GM21528 (cell line): Measurements from ENCODE around the gene PRTFDC1.
"Not testable (repeated sequence)": the region's sequence is repeated elsewhere in the genome, so short reads cannot be mapped to it uniquely, and the experiment has no call there.

Source experiments
- ATAC-seq: cut with Tn5 transposase; IDR thresholded peaks from one replicate; pipeline ENCODE4 v1.9.1; 2021; ENCODE audit warnings: mild to moderate bottlenecking, moderate library complexity; ENCODE audit not compliant: unreplicated experiment, low FRiP score

Gene PRTFDC1

GRCh38 chr10:24935504-24936292 lies 16.7 kb downstream of the PRTFDC1 start:
- ATAC-seq: no peak

- no peak for ATAC-seq
Observed at GRCh38 chr10:24931236-24931635, 21.2 kb downstream of the PRTFDC1 start.

- no peak for ATAC-seq
Observed at GRCh38 chr10:24930427-24930826, 22.0 kb downstream of the PRTFDC1 start.

DNA sequence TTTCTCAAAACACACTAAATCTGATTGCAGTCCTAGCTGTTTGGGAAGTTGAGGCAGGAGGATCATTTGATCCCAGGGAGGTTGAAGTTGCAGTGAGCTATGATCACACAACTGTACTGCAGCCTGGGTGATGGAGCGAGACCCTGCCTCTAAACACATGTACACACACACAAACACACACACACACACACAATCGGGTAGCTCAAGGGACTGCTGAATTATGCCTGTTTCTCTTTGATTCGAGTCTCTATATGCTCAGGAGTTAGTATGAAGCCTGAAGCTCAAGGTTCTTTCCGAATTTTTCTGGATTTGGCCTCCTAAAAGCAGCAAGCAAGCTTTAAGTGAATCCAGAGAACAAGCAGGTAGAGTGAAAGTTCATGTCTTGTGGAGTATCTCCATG lies 22.5 kb downstream of the PRTFDC1 start:
- no peak for ATAC-seq

- ATAC-seq: no peak
Observed at GRCh38 chr10:24929056-24929544, 23.3 kb downstream of the PRTFDC1 start.

DNA sequence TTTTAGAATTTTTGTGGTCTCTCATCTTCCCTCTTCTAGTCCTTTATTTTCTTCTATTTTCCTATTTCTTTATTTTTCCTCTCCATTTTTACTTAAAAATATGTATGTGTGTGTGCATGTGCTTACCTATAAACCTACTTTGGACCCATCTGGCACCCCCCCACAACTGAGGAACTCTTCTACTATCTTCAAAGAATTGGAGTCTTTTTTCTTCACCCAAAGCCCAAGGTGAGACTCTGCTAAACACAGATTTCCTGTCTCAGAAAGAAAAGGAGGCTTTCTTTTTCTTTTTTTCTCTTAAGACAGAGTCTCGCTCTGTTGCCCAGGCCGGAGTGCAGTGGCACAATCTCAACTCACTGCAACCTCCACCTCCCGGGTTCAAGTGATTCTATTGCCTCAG lies 24.2 kb downstream of the PRTFDC1 start:
- no peak for ATAC-seq

GRCh38 chr10:24926557-24926956 lies 25.8 kb downstream of the PRTFDC1 start:
- no peak for ATAC-seq

- ATAC-seq: no peak
Observed at GRCh38 chr10:24925799-24926198, 26.6 kb downstream of the PRTFDC1 start.

GRCh38 chr10:24924483-24924882 lies 27.9 kb downstream of the PRTFDC1 start:
- not testable (repeated sequence) for ATAC-seq

DNA sequence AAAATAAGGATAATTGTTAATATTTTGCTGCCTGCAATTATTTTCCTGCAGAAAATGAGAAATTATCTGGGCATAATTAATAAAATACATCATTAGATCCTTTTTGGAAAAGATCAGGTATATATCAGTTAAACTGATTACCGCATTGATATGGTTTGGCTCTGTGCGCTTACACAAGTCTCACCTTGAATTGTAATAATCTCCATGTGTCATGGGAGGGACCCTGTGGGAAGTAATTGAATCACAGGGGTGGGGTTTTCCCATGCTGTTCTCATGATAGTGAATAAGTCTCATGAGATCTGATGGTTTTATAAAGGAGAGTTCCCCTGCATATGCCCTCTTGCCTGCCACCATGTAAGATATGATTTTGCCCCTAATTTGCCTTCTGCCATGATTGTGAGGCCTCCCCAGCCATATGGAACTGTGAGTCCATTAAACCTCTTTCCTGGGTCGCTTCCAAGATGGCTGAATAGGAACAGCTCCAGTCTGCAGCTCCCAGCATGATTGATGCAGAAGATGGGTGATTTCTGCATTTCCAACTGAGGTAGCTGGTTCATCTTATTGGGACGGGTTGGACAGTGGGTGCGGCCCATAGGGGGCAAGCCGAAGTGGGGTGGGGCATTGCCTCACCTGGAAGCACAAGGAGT lies 30.1 kb downstream of the PRTFDC1 start:
- not testable (repeated sequence) for ATAC-seq

- peak; percentile 81 for ATAC-seq
Observed at GRCh38 chr10:24920907-24921881, 31.2 kb downstream of the PRTFDC1 start.

GRCh38 chr10:24920192-24920591 lies 32.2 kb downstream of the PRTFDC1 start:
- ATAC-seq: not testable (repeated sequence)

DNA sequence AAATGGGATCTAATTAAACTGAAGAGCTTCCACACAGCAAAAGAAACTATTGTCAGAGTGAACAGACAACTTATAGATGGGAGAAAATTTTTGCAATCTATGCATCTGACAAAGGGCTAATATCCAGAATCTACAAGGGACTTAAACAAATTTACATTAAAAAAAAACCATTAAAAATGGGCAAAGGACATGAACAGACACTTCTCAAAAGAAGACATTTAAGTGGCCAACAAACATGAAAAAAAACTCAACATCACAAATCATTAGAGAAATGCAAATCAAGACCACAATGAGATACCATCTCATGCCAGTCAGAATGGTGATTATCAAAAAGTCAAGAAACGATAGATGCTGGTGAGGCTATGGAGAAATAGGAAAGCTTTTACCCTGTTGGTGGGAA lies 32.8 kb downstream of the PRTFDC1 start:
- ATAC-seq: not testable (repeated sequence)

DNA sequence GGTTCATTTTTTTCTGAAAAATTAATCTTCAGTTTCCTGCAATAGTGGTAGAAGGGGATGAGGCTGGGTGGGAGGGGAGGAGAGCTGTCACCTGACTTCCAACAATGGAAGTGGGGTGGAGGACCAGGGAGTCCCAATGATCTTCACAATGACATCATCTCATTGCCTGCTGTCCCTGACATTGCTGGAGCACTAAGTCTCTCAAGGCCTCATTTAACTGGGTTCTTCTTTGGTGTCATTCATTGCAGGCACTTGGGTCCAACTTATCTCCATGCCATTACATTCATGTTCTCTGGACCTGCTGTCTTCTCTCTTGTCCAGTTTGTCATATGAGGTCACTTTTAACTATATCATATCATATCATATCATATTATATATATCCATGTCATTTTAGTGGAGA lies 34.4 kb downstream of the PRTFDC1 start:
- no peak for ATAC-seq

DNA sequence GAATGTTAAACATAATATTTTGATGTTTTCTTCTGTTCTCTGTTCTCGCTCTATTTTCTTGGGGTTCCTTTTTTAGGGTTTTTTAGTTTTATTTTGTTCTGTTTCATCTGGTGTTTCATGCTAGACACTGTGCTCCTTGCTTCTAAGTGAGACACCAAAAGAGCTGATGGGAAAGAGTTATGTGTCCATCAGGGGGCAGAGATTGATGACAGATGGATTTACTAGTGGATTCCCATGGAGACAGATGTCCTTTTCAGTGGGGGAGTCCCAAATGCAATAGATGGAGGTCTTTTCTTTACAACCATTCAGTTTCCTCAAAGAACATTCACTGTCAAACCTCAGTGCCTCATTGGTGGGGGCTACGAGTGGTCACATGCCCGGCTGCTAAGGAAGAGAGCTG lies 34.9 kb downstream of the PRTFDC1 start:
- ATAC-seq: no peak

GRCh38 chr10:24916365-24916764 lies 36.0 kb downstream of the PRTFDC1 start:
- no peak for ATAC-seq

GRCh38 chr10:24915304-24915703 lies 37.1 kb downstream of the PRTFDC1 start:
- no peak for ATAC-seq

DNA sequence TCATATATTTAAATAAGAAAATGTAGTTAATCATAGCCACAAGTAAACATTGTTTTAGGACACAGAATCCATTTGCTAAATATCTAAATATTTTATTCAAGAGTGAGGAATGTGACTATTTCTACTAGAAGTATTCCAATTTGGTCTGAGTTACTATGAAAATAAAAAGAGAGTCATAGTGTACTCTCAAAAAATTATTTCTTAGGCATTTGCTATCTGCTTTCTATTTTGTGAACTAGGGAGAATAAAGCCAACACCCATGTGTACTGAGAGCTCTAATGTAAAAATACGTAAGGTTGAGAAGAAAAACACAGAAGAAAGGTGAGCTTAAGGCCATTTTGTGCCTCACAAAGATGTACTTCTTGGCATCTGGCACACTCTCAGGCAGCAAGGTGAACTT lies 38.3 kb downstream of the PRTFDC1 start:
- no peak for ATAC-seq

GRCh38 chr10:24912215-24912614 lies 40.2 kb downstream of the PRTFDC1 start:
- ATAC-seq: no peak

GRCh38 chr10:24911029-24911428 lies 41.4 kb downstream of the PRTFDC1 start:
- ATAC-seq: no peak

DNA sequence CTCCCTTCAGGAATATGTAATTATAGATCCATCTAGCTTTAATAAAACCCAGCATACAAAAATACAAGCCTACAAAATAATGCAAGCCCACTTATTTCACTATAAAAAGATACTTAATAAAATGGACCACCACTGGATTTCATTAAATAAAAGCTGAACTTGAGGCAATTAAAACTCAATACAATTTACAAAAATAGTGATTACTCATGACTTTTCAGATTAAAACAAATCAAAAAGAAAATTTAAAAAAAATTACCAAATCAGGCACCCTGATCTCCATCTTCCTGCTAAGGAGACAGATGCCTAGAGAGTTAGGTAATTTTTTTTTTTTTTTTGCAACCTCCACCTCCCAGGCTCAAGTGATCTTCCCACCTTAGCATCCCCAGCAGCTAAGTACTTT lies 41.8 kb downstream of the PRTFDC1 start:
- no peak for ATAC-seq
